Ovary (tissue), 3 donors: Measurements from ENCODE around the gene CCDC126.

Experiments used
- POLR2A ChIP-seq: fragments of 450-650 bp; IDR thresholded peaks from one replicate; pipeline ENCODE4 v1.6.1; 2017; ENCODE audit warnings: antibody characterized with exemption, mild to moderate bottlenecking, moderate library complexity
- TF ChIP-seq, protein P1 (sequence below), 3 donors: fragments of 450-650 bp in 2 of 3; fragments of 200-600 bp in 1 of 3; IDR thresholded peaks; one replicate each; pipeline versions ENCODE4 v1.5.1 to v1.8.0; 2016 to 2022; ENCODE audit warnings: antibody characterized with exemption in 3 of 3, mild to moderate bottlenecking in 1 of 3
- donor health status: DM: no; HTN: no; CAD: no.

- TF ChIP-seq, protein P1, sequence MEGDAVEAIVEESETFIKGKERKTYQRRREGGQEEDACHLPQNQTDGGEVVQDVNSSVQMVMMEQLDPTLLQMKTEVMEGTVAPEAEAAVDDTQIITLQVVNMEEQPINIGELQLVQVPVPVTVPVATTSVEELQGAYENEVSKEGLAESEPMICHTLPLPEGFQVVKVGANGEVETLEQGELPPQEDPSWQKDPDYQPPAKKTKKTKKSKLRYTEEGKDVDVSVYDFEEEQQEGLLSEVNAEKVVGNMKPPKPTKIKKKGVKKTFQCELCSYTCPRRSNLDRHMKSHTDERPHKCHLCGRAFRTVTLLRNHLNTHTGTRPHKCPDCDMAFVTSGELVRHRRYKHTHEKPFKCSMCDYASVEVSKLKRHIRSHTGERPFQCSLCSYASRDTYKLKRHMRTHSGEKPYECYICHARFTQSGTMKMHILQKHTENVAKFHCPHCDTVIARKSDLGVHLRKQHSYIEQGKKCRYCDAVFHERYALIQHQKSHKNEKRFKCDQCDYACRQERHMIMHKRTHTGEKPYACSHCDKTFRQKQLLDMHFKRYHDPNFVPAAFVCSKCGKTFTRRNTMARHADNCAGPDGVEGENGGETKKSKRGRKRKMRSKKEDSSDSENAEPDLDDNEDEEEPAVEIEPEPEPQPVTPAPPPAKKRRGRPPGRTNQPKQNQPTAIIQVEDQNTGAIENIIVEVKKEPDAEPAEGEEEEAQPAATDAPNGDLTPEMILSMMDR (IDR thresholded peaks at IDR 0.05) = no peak
- TF ChIP-seq POLR2A = no peak
Measured at GRCh38 chr7:23655433-23655832, 58.3 kb downstream of the CCDC126 start.
